HG03108 (cell line): ENCODE data around the gene BANF2.
A peak's percentile ranks its signal among the peaks of the same experiment; 100 is the strongest.

Source experiments
- ATAC-seq: cut with Tn5 transposase; IDR thresholded peaks from one replicate; pipeline ENCODE4 v1.9.1; 2021; ENCODE audit warnings: moderate library complexity; ENCODE audit not compliant: unreplicated experiment

The BANF2 gene

DNA sequence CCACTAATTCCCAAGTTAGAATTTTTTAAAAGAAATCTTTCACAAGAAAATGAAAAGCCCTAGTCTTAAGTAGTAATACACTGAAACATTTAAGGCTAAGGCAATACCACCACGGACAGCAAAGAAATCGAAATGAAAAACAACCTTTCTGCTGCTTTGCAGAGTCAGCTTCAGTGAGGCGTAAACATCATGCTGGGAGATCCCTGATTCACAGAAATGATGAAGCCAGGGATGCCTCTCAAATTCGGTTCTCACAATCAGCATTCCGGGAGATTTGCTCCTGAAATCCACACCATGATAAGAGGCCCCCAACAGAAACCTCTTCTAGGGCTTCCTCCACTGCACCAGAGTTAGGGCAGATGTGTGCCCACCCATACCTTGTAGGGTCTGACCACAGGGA lies 36.3 kb upstream of the BANF2 start:
- ATAC-seq, result no peak

DNA sequence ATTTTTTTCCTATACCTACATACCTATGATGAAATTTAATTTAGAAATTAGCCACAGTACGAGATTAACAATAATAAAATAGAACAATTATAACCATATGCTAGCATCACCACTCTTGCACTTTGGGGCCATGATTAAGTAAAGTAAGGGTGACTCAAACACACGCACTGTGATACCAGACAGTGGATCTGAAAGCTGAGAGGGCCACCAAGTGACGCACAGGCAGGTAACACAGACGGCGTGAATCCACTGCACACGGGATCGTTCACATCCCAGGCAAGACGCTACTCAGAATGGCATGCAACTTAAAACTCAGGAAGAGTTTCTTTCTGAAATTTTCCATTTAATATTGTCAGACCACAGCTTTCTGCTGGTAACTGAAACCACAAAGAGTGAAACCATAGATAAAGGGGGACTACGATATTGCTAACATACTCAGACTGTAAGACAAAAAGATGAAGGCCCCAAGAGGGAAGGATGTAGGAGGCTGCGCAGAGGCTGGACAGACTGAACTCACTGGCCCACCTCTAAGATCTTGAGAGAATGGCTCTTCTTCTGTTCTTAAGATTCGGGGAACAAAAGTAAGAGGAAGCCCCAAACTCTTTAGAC lies 35.6 kb upstream of the BANF2 start:
- ATAC-seq, result no peak

DNA sequence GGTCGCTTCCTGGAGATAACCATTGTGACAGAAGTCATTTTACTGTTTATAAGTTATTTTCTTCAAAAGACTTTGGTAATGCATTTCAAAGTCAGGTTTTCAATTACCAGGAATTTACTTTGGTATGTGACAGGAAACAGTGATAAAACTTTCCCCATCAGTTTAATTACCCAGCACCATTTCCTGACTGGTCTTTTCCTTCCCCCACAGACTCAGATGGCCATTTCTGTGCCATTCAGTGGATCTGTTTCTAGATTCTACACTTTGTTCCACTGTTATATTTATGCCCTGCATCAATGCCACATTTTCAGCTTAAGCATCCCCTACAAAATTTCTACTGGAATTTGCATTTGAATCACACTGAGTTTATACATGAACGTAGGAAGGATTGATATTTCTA lies 34.0 kb upstream of the BANF2 start:
- ATAC-seq, result no peak

DNA sequence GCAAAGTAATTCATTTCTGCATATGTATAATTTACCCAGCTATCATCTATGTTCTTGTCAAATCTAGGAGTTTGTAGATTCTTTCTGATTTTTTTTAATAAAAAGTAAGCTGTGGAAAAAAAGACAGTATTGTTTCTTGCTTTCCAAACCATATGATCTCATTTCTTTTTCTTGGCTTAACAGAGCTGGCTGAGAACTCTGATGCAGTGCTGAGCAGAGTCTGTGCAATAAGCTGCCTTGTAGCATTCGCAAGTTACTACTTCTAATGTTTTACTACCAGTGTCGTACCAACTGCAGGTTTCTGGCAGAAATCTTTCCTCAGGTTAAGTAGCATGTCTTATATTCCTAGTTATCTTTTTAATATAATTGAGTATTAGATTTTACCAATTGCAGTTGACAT lies 33.3 kb upstream of the BANF2 start:
- ATAC-seq, result no peak

DNA sequence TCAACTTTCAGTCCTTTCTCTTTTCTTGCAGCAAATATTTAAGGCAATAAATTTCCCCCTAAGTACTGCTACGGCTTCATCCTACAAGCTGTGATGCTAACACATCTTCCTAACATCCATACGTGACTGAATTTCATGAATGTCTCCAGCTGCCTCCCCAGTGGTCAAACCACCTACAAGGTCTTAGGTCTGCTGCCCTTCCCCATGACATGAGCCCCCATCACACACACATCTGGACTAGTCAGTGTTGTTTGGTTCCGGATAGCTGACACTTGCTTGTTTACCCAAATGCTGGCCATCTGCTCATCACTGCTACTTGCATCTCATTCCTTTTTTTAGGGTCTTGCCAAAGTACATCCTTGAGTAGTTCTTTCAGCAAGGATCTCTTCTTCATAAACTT lies 32.3 kb upstream of the BANF2 start:
- ATAC-seq, result no peak

DNA sequence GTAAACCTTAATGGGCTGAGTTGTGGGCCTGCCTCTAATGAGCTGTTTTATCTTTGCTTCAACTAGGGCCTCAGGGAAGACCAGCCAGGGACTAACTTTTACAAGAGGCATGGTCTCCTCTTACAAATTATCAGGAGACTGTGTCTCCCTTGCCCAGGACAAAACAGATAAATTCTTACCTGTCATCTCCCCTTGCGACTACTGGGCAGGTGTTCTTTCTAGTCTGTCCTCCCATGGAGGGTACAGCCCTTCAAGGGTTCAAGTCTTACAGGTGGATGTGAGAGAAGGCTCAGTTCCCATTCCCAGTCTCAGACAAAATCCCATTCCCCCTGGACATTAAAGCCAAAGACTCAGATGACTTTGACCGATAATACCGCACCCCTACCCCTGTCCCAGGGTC lies 31.3 kb upstream of the BANF2 start:
- ATAC-seq, result no peak

DNA sequence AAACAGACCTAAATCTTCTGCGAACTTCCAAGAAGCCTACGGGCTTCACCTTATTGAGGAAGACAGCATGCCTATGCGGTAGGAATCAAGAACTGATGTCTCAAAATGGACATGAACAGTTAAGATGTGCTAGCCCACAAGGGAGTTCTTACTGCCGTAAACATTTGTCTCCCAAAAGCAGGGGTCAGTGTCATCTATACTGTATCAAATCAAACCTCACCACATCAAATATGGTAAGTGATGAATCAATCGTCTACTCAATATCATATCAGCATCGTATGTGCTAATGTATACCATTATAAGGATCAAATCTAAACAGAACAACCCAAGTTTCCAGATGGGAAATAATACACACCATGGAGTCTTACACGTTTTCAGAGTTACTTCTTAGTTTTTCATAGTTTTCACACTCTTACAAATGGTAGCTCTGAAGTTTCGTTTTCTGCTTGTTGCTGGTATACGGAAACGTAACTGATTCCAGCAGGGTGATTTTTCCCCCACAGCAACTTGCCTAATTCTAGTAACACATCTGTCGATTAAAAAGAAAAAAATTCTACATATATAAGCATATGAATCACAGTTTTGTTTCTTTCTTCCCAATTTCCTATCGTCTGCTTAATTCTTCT lies 30.3 kb upstream of the BANF2 start:
- ATAC-seq, result no peak

DNA sequence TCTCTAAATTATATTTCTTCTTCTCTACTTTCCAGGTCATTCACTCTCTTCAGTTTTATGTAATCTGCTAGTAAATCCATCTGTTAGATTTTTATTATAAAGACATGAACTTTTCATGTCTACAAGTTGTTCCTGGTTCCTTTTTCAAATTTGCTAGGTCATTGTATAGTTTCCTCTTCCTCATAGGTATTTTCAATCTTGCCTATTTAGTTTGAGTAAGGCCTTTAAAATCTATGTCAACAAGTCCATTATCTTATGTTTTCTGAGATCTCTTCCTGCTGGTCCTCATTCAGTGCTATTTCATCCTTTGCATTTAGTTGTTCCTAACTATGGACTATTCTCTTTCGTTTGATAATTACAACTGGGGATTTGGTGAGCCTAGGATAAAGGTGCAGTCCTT lies 28.8 kb upstream of the BANF2 start:
- no peak for ATAC-seq

DNA sequence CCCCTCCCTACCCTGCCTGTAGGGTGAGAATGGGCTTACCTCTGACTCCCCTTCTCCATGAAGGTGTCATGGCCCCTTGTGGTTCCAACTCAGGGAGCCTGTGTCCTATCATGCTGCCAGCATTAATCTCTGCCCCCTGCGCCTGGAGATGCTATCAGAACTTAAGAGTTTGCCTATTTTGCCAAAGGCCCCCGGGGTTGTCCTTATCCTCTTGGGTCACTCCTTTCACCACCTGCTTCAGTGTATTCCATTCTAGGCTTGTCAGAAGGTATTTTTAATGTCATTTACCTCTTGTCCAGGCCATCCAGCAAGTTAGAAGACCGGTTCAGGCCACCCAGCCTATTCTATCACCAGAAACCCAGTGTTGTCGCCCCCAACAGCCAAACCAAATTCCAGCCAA lies 28.2 kb upstream of the BANF2 start:
- no peak for ATAC-seq

DNA sequence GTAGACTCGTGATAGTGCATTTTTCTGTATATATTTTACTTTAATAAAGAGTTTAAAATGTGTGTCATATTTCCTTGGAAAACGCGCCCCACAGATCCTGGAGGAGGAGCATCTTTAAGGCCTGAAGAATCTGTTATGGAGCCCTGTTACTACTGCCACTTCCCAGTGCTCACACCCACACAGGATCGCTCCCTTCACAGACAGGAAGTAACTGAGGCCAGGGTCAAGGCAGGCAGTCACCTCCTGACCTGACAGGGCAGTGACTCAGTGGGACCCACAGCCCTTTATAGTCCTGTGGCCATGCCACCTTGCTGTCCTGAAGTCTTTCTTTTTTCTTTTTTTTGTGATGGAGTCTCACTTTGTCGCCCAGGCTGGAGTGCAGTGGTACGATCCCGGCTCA lies 26.7 kb upstream of the BANF2 start:
- ATAC-seq, result no peak

DNA sequence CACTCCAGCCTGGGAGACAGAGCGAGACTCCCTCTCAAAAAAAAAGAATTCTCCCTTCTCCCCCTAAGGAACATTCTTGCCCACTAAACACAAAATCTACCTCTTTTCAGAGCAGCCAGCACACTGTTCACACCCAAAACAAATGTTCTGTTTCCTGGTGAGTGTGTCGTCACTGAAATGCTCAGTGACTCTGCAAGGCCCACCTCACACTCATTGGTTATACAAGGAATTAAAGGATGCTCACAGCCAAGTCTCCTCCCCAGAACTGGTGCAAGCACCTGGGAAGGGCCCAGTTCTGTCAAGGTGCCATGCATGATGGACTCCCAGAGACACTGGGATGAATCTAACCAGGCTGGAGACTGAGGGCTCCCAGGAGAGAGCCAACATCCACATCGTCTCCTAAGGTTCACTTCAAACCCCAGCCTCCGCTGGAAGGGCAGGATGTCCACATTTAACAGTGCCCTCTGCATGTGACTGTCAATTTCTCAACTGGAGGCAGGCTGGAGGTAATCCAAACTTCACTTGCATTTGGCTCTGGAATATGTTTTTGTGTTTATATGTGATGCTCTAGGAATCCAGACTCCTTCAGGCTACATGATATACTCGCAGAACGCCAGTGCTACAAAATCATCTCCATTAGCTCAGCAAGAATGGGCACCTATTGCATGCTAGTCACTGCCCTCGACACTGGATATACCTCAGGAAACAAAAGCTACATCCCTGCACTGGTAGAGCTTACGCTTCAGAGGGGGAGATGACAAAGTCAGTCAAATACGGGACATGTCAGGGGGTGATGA lies 24.8 kb upstream of the BANF2 start:
- no peak for ATAC-seq

DNA sequence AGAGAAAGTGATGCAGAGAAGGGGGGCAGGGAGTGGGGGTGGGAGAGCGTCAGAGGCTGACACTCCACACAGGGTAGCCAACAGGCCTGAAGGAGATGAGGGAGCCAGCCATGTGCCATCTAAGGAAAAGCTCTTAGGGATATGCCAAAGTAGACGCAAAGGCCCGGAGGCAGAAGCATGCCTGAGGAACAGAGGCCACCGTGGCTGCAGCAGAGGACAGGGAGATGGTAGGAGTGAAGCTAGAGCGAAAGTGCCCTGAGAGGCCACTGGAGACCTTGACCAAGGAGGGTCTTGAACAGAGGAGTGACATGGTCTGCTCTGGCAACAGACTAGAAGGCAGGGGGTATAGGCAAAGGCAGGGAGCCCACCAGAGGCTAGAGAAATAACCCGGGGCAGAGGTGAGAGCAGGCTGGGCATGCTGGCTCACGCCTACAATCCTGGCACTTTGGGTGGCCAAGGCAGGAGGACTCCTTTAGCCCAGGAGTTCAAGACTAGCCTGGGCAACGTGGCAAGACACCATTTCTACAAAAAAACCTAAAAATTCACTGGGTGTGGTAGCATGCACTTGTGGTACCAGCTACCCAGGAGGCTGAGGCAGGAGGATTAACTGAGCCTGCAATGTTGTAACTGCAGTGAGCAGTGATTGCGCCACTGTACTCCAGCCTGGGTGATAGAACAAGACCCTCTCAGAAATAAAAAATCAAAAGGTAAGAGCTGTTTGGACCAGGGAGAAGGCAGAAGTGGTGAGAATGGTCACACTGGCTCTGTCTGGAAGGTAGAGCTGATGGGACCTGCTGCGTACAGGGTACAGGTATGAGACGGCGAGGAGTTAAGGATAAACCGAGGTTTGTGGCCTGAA lies 24.0 kb upstream of the BANF2 start:
- ATAC-seq, result no peak

DNA sequence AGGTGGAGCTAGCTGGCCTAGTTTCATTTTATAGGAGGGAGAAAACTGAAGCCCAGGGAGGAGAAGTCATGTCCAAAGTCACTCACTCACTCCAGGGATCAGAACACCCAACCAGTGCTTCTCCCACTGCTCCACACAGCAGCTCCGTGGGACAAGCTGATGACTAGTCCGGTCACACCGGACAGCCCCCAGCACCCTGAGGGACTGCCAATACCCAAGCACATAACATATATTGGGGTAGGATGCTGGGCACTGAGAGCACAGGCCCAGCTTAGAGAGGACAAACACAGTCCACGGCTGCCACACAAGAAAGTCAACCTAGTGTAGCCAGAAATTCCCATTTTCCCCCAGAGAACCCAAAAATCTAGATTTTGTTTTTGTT lies 23.4 kb upstream of the BANF2 start:
- no peak for ATAC-seq

DNA sequence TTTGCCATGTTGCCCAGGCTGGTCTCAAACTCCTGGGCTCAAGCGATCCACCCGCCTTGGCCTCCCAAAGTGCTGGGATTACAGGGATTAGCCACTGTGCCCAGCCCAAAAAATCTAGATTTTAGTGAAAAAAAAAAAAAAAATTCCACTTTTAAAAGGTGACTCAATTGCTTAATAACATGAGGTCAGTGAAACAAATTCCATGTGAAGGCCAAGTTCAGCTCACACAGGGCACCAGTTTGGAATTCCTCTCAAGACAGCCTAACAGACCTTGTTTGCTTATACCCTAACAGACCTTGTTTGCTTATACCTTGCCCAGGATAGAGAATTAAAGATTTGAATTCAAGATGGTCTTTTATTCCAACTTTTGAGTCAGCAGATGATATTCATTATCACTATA lies 22.8 kb upstream of the BANF2 start:
- no peak for ATAC-seq

DNA sequence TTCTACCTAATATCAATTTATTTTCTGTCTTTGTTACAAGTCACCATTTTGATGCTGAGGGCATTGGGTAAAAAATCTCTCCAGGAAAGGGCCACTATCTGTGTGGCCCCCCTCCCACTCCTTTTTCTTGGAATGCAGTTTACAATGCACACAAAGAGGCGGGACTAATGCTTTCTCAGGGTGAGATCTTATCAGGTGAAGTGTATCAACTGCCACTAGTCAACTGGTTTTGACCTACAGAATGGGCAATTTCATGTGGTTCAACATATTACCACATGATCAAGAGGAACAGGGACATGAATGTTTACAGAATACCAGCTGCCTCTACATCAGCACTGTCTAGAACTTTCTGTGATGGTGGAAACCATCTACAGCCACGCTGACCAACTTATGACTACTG lies 21.5 kb upstream of the BANF2 start:
- no peak for ATAC-seq

DNA sequence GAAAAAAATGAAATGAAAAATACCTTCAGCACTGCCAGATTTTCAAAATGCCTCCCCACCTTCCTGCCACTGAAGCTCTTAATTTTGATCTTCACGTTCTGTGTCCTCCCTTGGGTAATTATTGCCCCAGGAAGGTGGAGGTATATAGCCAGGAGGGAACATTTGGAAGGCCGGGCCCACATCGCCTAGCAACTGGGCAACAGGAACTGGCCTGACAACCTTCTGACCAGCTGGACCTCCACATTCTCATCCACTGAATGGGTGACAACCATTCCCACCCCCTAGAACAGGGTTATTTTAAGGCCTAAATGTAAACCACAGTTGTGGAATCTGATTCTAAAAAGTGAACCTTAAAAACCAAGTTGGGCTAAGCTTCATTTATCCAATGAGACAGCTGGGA lies 20.9 kb upstream of the BANF2 start:
- ATAC-seq, result no peak

DNA sequence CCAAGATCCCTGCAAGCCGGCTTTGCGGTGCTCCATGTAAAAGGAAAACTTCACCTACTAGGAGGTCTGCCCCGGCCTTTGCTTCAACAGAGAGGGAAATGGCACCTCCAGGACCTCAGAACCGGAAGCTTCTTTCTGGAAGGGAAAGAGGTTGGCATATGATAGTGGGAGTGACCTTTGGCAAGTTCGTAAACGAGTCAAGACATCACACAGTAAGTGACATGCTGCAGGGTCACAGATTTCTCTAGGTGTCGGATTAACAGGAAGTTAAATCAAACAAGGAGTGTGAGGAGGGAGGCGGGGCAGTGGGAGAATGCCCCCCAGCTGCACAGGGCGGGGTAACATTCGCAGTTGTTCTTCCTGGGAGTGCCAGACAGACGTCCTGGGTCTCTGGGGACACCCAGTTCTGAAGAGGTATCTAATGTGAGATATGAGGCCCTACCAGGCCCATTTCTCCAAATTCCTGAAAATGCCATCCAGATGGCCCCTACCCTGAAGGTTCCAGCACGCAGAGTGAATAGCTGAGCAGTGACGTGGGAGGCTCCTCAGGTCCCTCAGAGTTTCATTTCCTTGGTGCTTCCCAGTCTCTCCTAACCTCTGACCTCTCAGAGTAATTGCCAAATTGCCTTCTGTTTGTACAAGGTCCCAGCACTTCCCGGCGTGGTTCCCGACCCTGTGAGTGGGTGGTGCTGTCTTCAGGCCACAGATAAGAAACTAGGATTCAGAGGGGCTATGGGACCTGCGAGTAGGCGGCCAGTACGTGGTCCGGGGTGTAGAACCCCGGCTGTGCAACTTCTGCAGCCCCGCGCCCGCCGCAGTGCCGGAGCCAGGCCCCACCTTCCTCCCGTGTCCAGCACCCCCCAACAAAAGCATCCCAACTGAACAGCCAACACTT lies 19.6 kb upstream of the BANF2 start:
- no peak for ATAC-seq

DNA sequence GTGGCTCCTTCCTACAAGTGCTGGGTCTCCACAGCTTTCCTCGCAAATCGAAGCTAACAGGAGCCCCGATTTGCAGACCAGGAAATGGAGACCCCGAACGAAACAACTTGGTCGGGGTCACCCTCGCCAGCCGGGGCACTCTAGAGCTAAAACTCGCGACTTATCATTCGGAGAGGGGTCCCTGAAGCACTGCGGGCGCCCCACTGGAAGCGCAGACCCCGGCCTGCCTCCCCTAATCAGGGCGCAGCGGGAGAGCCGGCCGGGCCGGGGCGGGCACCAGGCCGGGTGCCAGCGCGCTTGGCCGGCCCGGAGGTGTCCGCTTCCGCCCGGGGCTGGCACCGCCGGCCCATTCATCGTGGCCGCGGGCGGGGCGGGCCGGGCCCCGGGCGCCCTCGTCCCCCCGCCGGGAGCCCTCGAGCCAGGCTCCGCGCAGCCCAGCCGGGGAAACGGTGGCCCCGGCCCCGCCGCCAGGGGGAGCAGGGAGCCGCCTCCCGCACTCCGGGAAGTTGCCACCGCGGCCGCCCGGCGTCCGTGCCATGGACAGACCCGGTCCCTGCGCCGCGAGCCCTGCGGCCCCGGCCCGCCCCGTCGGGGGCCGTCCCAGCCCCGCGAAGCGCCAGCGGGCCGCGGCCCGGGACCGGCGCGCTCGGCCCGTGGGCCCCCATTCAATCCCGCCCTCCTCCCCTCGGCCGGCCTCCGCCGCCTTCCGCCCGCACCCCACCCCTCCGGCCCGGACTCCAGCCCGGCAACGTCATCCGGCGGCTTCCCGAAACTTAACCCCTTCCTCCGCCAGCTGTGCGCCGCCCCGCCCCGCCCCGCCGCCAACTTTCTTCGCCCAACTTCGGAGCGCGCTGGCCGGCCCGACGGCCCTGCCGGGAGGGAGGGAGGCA lies 18.7 kb upstream of the BANF2 start:
- ATAC-seq, result peak; percentile 37

DNA sequence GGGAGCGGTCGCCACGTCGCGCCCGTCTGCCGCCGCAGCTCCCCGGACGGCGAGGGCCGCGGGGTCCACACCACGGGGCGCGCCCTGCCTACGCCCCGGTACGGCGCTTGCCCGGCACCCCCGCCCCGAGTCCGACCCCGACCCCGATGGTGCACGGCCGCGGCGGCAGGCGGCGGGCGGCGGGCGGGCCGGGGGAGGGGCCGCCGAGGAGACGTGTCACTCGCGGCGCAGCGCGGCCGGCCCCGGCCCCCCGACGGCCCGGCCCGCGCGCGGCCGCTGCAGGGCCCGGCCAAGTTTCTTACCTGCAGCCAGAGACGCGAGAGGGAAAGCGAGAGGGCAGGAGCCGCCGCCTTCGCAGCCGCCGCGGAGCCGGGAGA lies 18.1 kb upstream of the BANF2 start:
- ATAC-seq, result no peak
